WTC11 (cell line): Measurements from ENCODE around the gene TNXB. TPM values are rescaled to one million over a fixed set of nuclear protein-coding genes. Genes with fewer than 3 reads are reported as not detected.

Experiments
- ATAC-seq: fragments of 200-7000 bp; cut with Tn5 transposase; 2 replicates; pipeline ENCODE4 v1.10.0; 2021; ENCODE audit warnings: mild to moderate bottlenecking, moderate library complexity
- CTCF ChIA-PET: fragments of 300-600 bp; sonication (Branson Sonifier 250); formaldehyde crosslinking; loops from one replicate; lab custom pipeline; 2021; ENCODE audit warnings: antibody characterized with exemption; lab: Charles Lee
- POLR2A ChIA-PET: fragments of 350-600 bp; sonication (Branson Sonifier 250); formaldehyde crosslinking; loops from one replicate; lab custom pipeline; 2021; ENCODE audit warnings: antibody characterized with exemption; lab: Charles Lee
- DNase-seq: peaks from one replicate; pipeline ENCODE4 v3.0.0; 2021; ENCODE audit warnings: low spot score
- H3K27ac Mint-ChIP-seq: 2 replicates; pipeline ENCODE4 v1.8.0; 2021; ENCODE audit warnings: mixed read lengths
- H3K27me3 Mint-ChIP-seq: 2 replicates; pipeline ENCODE4 v1.8.0; 2021; ENCODE audit warnings: low read depth, mild to moderate bottlenecking, moderate library complexity, mixed read lengths
- H3K36me3 Mint-ChIP-seq: 2 replicates; pipeline ENCODE4 v1.8.0; 2021; ENCODE audit warnings: mixed read lengths
- H3K4me1 Mint-ChIP-seq: 2 replicates; pipeline ENCODE4 v1.8.0; 2022; ENCODE audit warnings: mixed read lengths
- H3K4me3 Mint-ChIP-seq: 2 replicates; pipeline ENCODE4 v1.8.0; 2021; ENCODE audit warnings: mild to moderate bottlenecking, moderate library complexity, mixed read lengths
- H3K9me3 Mint-ChIP-seq: 2 replicates; pipeline ENCODE4 v1.8.0; 2021; ENCODE audit warnings: mixed read lengths
- ARID4B ChIP-seq: sonication (generic); formaldehyde crosslinking; IDR thresholded peaks from 2 replicates; pipeline ENCODE4 v1.8.0; 2023; ENCODE audit warnings: missing genetic modification reagents, mild to moderate bottlenecking, borderline replicate concordance
- ATF1 ChIP-seq: sonication (generic); formaldehyde crosslinking; IDR thresholded peaks from 2 replicates; pipeline ENCODE4 v1.8.1; 2023; ENCODE audit warnings: mild to moderate bottlenecking, moderate library complexity, missing genetic modification reagents
- ESRRA ChIP-seq: sonication (generic); formaldehyde crosslinking; IDR thresholded peaks from 2 replicates; pipeline ENCODE4 v1.8.1; 2022; ENCODE audit warnings: mild to moderate bottlenecking, missing genetic modification reagents, borderline replicate concordance
- FOXJ3 ChIP-seq: sonication (generic); formaldehyde crosslinking; IDR thresholded peaks from 2 replicates; pipeline ENCODE4 v1.9.0; 2021; ENCODE audit warnings: missing genetic modification reagents, mild to moderate bottlenecking, borderline replicate concordance
- MAX ChIP-seq: sonication (generic); formaldehyde crosslinking; IDR thresholded peaks from 2 replicates; pipeline ENCODE4 v1.8.0; 2022; ENCODE audit warnings: mild to moderate bottlenecking, missing genetic modification reagents
- NFYB ChIP-seq: sonication (generic); formaldehyde crosslinking; conservative IDR thresholded peaks from 2 replicates; pipeline ENCODE4 v1.8.0; 2022; ENCODE audit warnings: low read depth, missing genetic modification reagents
- NR3C1 ChIP-seq: sonication (generic); formaldehyde crosslinking; conservative IDR thresholded peaks from 2 replicates; pipeline ENCODE4 v1.8.1; 2023; ENCODE audit warnings: low read depth, mild to moderate bottlenecking, missing genetic modification reagents
- PRRX2 ChIP-seq: fragments of 250-450 bp; sonication (Bioruptor Pico); IDR thresholded peaks from 2 replicates; pipeline ENCODE4 v1.8.0; 2021; ENCODE audit warnings: mild to moderate bottlenecking
- RELA ChIP-seq: sonication (generic); formaldehyde crosslinking; IDR thresholded peaks from 2 replicates; pipeline ENCODE4 v1.8.1; 2022; ENCODE audit warnings: missing genetic modification reagents, mild to moderate bottlenecking, borderline replicate concordance
- RORB ChIP-seq: fragments of 250-450 bp; sonication (Bioruptor Pico); IDR thresholded peaks from 2 replicates; pipeline ENCODE4 v1.9.0; 2021; ENCODE audit warnings: mild to moderate bottlenecking
- SMAD3 ChIP-seq: sonication (generic); formaldehyde crosslinking; IDR thresholded peaks from 2 replicates; pipeline ENCODE4 v1.8.0; 2022; ENCODE audit warnings: missing genetic modification reagents, mild to moderate bottlenecking, borderline replicate concordance
- TEAD1 ChIP-seq: sonication (generic); formaldehyde crosslinking; IDR thresholded peaks from 2 replicates; pipeline ENCODE4 v1.8.0; 2022; ENCODE audit warnings: mild to moderate bottlenecking, missing genetic modification reagents
- USF1 ChIP-seq: sonication (generic); formaldehyde crosslinking; IDR thresholded peaks from 2 replicates; pipeline ENCODE4 v1.8.0; 2022; ENCODE audit warnings: mild to moderate bottlenecking, missing genetic modification reagents
- ZNF219 ChIP-seq: sonication (generic); formaldehyde crosslinking; IDR thresholded peaks from 2 replicates; pipeline ENCODE4 v1.8.0; 2023; ENCODE audit warnings: missing genetic modification reagents, mild to moderate bottlenecking, borderline replicate concordance
- ZNF281 ChIP-seq: sonication (generic); formaldehyde crosslinking; IDR thresholded peaks from 2 replicates; pipeline ENCODE4 v1.8.0; 2023; ENCODE audit warnings: mild to moderate bottlenecking, missing genetic modification reagents
- ZNF396 ChIP-seq: fragments of 250-450 bp; sonication (Bioruptor Pico); IDR thresholded peaks from 2 replicates; pipeline ENCODE4 v1.8.0; 2021; ENCODE audit warnings: mild to moderate bottlenecking, moderate library complexity, borderline replicate concordance
- total RNA-seq: library from RNA; stranded (reverse); gene quantifications from 3 replicates; pipeline ENCODE4 v1.2.3, GENCODE V29; 2021
- TF ChIP-seq, protein P1 (sequence below): fragments of 250-450 bp; sonication (Bioruptor Pico); IDR thresholded peaks from 2 replicates; pipeline ENCODE4 v1.9.0; 2021; ENCODE audit warnings: mild to moderate bottlenecking
- TF ChIP-seq, protein P2 (sequence below): fragments of 250-450 bp; sonication (Bioruptor Pico); IDR thresholded peaks from 2 replicates; pipeline ENCODE4 v1.9.0; 2021; ENCODE audit warnings: mild to moderate bottlenecking

TNXB gene
- total RNA-seq, 1 experiment from 2014 or later: 6.4 TPM

- Mint-ChIP-seq H3K27me3 (no peaks in the 10 kb centered on the region), H3K4me1 (peaks cover 13% of the 10 kb centered on the region), H3K36me3 (no peaks in the 10 kb centered on the region), H3K27ac (no peak overlapping the region), H3K9me3 (no peaks in the 10 kb centered on the region), H3K4me3 (no peak overlapping the region)
- no peak for TF ChIP-seq FOXJ3
- no peak for TF ChIP-seq TEAD1 (CRISPR knock-in tag)
- no peak for TF ChIP-seq SMAD3 (CRISPR knock-in tag)
- TF ChIP-seq USF1: no peak
- no peak for TF ChIP-seq MAX
- TF ChIP-seq PRRX2 (CRISPR knock-in tag): no peak
- TF ChIP-seq ARID4B: no peak
- no peak for TF ChIP-seq ZNF219 (CRISPR knock-in tag)
- TF ChIP-seq, protein P1, sequence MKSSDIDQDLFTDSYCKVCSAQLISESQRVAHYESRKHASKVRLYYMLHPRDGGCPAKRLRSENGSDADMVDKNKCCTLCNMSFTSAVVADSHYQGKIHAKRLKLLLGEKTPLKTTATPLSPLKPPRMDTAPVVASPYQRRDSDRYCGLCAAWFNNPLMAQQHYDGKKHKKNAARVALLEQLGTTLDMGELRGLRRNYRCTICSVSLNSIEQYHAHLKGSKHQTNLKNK (CRISPR knock-in tag): no peak
- TF ChIP-seq, protein P2, sequence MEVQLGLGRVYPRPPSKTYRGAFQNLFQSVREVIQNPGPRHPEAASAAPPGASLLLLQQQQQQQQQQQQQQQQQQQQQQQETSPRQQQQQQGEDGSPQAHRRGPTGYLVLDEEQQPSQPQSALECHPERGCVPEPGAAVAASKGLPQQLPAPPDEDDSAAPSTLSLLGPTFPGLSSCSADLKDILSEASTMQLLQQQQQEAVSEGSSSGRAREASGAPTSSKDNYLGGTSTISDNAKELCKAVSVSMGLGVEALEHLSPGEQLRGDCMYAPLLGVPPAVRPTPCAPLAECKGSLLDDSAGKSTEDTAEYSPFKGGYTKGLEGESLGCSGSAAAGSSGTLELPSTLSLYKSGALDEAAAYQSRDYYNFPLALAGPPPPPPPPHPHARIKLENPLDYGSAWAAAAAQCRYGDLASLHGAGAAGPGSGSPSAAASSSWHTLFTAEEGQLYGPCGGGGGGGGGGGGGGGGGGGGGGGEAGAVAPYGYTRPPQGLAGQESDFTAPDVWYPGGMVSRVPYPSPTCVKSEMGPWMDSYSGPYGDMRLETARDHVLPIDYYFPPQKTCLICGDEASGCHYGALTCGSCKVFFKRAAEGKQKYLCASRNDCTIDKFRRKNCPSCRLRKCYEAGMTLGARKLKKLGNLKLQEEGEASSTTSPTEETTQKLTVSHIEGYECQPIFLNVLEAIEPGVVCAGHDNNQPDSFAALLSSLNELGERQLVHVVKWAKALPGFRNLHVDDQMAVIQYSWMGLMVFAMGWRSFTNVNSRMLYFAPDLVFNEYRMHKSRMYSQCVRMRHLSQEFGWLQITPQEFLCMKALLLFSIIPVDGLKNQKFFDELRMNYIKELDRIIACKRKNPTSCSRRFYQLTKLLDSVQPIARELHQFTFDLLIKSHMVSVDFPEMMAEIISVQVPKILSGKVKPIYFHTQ (CRISPR knock-in tag): no peak
- no peak for TF ChIP-seq RORB (CRISPR knock-in tag)
- no peak for TF ChIP-seq ATF1 (CRISPR knock-in tag)
- no peak for TF ChIP-seq ZNF396 (CRISPR knock-in tag)
- TF ChIP-seq NR3C1 (CRISPR knock-in tag): no peak
- no peak for TF ChIP-seq ZNF281 (CRISPR knock-in tag)
- no peak for TF ChIP-seq ESRRA
- no peak for TF ChIP-seq NFYB
- TF ChIP-seq RELA (CRISPR knock-in tag): no peak
- ChIA-PET CTCF (interaction anchor here (0.6 to 3.1 kb wide), 5 partner anchors 18 to 125 kb away, joined by 3 to 14 read pairs (median 6); no protein-coding TSS in a partner anchor), POLR2A (no interaction called here)
- no peak for ATAC-seq
- no peak for DNase-seq
These were observed 39.1 kb downstream of the TNXB start for GRCh38 chr6:32069878-32070515.
